Thoracic aorta (tissue), 2 donors: ENCODE results near the gene NAXE. TPM values are rescaled to one million over a fixed set of nuclear protein-coding genes. Genes with fewer than 3 reads are reported as not detected.

Experiments used
- ATAC-seq: fragments of 150-250 bp; one replicate; pipeline ENCODE4 v1.8.0; 2017; ENCODE audit warnings: low read depth; ENCODE audit not compliant: insufficient number of reproducible peaks, low FRiP score
- DNase-seq: peaks from one replicate; pipeline ENCODE4 v3.0.0-alpha.2; 2020; ENCODE audit warnings: low spot score
- H3K27ac ChIP-seq, 2 donors: fragments of 200-600 bp; sonication (generic); 1 replicate in 1 of 2; 2 replicates in 1 of 2; pipeline ENCODE4 v1.5.1; 2016; ENCODE audit warnings: mild to moderate bottlenecking in 2 of 2, moderate library complexity in 2 of 2
- H3K27me3 ChIP-seq: fragments of 200-600 bp; sonication (generic); replicated peaks from 2 replicates; pipeline ENCODE4 v1.6.0; 2016; ENCODE audit warnings: mild to moderate bottlenecking; ENCODE audit not compliant: insufficient read depth
- H3K36me3 ChIP-seq: fragments of 200-600 bp; sonication (generic); one replicate; pipeline ENCODE4 v1.5.1; 2016
- H3K4me1 ChIP-seq, 2 donors: fragments of 200-600 bp; sonication (generic); 1 replicate in 1 of 2; 2 replicates in 1 of 2; pipeline versions ENCODE4 v1.5.1 to v1.6.0; 2016; ENCODE audit warnings: low read depth in 2 of 2, mild to moderate bottlenecking in 1 of 2; ENCODE audit not compliant: control insufficient read depth in 1 of 2
- H3K4me3 ChIP-seq: fragments of 200-600 bp; sonication (generic); 2 replicates; pipeline ENCODE4 v1.5.1; 2016; ENCODE audit warnings: mild to moderate bottlenecking
- H3K9me3 ChIP-seq: fragments of 200-600 bp; sonication (generic); 2 replicates; pipeline ENCODE4 v1.5.1; 2016
- CTCF ChIP-seq: fragments of 200-600 bp; sonication (generic); IDR thresholded peaks from one replicate; pipeline ENCODE4 v1.5.1; 2019; ENCODE audit warnings: antibody characterized with exemption
- total RNA-seq, 2 donors: library from RNA; depleted of rRNA; stranded (reverse); fragments of >200 nt; gene quantifications; one replicate each; pipeline versions ENCODE4 v1.1.0 to v1.2.3, GENCODE V29; 2016

The NAXE gene
- total RNA-seq, 2 donors from 2014 or later = 38.3 to 66.5 TPM

- ATAC-seq = no peak
- no peak overlapping the region for H3K27ac ChIP-seq
- no peaks in the 10 kb centered on the region for H3K9me3 ChIP-seq
- no peak overlapping the region for H3K4me3 ChIP-seq
- no peak for TF ChIP-seq CTCF
- peaks cover 7% of the 10 kb centered on the region for H3K36me3 ChIP-seq
- H3K4me1 ChIP-seq = peaks cover 4 to 15% of the 10 kb centered on the region in 2 donors
- no peaks in the 10 kb centered on the region for H3K27me3 ChIP-seq
- DNase-seq = no peak
Observed at GRCh38 chr1:156593661-156593989, 2.0 kb downstream of the NAXE start.

DNA sequence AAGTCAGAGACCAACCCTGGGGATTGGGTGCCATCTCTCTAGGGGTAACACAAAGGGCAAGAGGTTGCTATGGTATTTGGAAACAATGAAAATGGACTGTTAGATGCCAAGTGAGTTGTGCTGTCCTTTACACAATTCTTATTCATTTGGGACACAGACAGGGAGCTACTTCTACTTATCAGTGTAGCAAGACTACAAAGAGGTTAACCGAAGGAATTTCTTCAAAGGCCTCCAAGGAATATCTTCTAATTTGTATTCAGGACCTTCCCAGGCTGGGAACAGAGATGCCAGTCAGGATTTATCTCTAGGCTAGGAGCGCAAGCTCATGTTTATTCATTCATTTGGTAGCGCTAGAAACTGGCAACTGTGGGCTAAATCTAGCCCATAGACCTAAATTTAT is 2.6 kb downstream of the NAXE start:
- Histone ChIP-seq H3K9me3 (no peaks in the 10 kb centered on the region), H3K27ac (no peak overlapping the region), H3K36me3 (peaks cover 7% of the 10 kb centered on the region), H3K4me3 (no peak overlapping the region), H3K4me1 (peaks cover 4 to 15% of the 10 kb centered on the region in 2 donors), H3K27me3 (no peaks in the 10 kb centered on the region)
- no peak for TF ChIP-seq CTCF
- no peak for DNase-seq
- ATAC-seq = no peak

DNA sequence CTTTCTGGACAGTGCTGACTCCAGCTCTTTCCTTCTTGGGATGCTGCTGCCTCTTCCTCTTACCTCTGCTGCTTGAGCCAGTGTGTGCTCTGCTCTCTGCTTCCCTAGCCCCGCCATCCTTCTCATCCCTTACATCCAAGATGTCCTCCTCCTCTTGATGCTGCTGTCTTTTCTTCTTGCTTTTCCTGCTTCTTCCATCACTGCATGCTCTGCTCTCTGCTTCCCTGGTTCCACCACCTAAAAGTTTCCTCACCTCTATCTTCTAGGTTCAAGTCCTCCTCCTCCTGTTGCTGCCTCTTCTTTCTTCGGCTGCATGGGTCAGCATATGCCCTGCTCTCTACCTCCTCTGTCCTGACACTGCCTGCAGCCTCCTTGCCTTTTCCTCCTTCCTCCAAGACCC is 3.4 kb downstream of the NAXE start:
- Histone ChIP-seq H3K27ac (no peak overlapping the region), H3K36me3 (peaks cover 7% of the 10 kb centered on the region), H3K27me3 (no peaks in the 10 kb centered on the region), H3K4me3 (no peak overlapping the region), H3K4me1 (peaks cover 4 to 15% of the 10 kb centered on the region in 2 donors), H3K9me3 (no peaks in the 10 kb centered on the region)
- no peak for TF ChIP-seq CTCF
- no peak for DNase-seq
- no peak for ATAC-seq

DNA sequence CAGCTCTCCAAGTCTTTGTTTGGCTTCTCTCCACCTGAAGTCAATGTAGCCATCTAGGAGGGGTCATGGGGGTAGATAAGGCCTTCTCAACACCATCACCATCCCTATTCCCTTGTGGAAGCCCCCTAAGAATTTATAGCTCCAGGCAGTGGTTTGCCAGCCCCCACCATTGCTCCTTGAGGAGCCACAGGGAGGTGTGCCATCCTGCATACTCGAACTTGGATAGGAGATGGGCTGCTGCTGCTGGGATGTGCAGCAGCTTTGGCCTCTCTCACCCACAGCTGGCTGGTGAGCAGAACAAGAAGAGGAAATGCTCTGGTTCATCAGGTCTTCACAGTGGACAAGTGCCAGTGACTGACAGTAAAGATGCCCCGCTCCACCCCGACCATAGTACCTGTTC is 4.8 kb downstream of the NAXE start:
- Histone ChIP-seq H3K36me3 (peaks cover 7% of the 10 kb centered on the region), H3K27me3 (no peaks in the 10 kb centered on the region), H3K27ac (no peak overlapping the region), H3K9me3 (no peaks in the 10 kb centered on the region), H3K4me3 (no peak overlapping the region), H3K4me1 (peaks cover 11 to 19% of the 10 kb centered on the region in 2 donors)
- no peak for TF ChIP-seq CTCF
- ATAC-seq (no peak), DNase-seq (no peak)

GRCh38 chr1:156598125-156598524 is 6.5 kb downstream of the NAXE start:
- ATAC-seq (no peak), DNase-seq (no peak)
- TF ChIP-seq CTCF = no peak
- H3K27me3 ChIP-seq = no peaks in the 10 kb centered on the region
- H3K36me3 ChIP-seq = peaks cover 7% of the 10 kb centered on the region
- no peak overlapping the region for H3K27ac ChIP-seq
- peaks cover 7 to 16% of the 10 kb centered on the region in 2 donors for H3K4me1 ChIP-seq
- H3K9me3 ChIP-seq = no peaks in the 10 kb centered on the region
- H3K4me3 ChIP-seq = no peak overlapping the region
